Natural killer cell (primary cell): ENCODE measurements around the gene OLFML2B. TPM values are rescaled to one million over a fixed set of nuclear protein-coding genes. Genes with fewer than 3 reads are reported as not detected.

Experiments
- ATAC-seq, 3 donors: fragments of 150-1000 bp in 2 of 3; fragments of 200-7000 bp in 1 of 3; cut with Tn5 transposase; 1 replicate in 1 of 3; 2 replicates in 2 of 3; pipeline ENCODE4 v1.10.0; 2021; ENCODE audit warnings: mild to moderate bottlenecking in 2 of 3, moderate library complexity in 2 of 3
- DNase-seq, 2 donors: peaks; one replicate each; pipeline versions ENCODE4 v3.0.0 to v3.0.0-alpha.2; 2013 to 2021; ENCODE audit warnings: mixed read lengths in 1 of 2
- H3K27ac ChIP-seq: one replicate; pipeline ENCODE4 v1.5.1; 2013; ENCODE audit warnings: mild to moderate bottlenecking, low read length
- H3K27me3 ChIP-seq: one replicate; pipeline ENCODE4 v1.6.1; 2013; ENCODE audit warnings: low read length; ENCODE audit not compliant: control insufficient read depth, insufficient read depth
- H3K36me3 ChIP-seq: one replicate; pipeline ENCODE4 v1.6.1; 2013; ENCODE audit warnings: low read length; ENCODE audit not compliant: control insufficient read depth, insufficient read depth
- H3K4me1 ChIP-seq: one replicate; pipeline ENCODE4 v1.6.1; 2013; ENCODE audit warnings: low read length; ENCODE audit not compliant: control insufficient read depth, insufficient read depth
- H3K4me3 ChIP-seq: one replicate; pipeline ENCODE4 v1.5.1; 2013; ENCODE audit warnings: low read length
- H3K9me3 ChIP-seq: one replicate; pipeline ENCODE4 v1.6.1; 2013; ENCODE audit warnings: low read length; ENCODE audit not compliant: control insufficient read depth, insufficient read depth
- H3K27ac Mint-ChIP-seq, 2 donors: one replicate each; pipeline ENCODE4 v1.8.0; 2022; ENCODE audit warnings: mild to moderate bottlenecking in 2 of 2, mixed read lengths in 2 of 2, moderate library complexity in 1 of 2
- H3K27me3 Mint-ChIP-seq, 2 donors: one replicate each; pipeline ENCODE4 v1.8.0; 2022; ENCODE audit warnings: low read depth in 2 of 2, mixed read lengths in 2 of 2
- H3K36me3 Mint-ChIP-seq: one replicate; pipeline ENCODE4 v1.8.0; 2022; ENCODE audit warnings: mixed read lengths
- H3K4me1 Mint-ChIP-seq, 2 donors: one replicate each; pipeline ENCODE4 v1.8.0; 2022; ENCODE audit warnings: mixed read lengths in 2 of 2
- H3K4me3 Mint-ChIP-seq: one replicate; pipeline ENCODE4 v1.8.0; 2022; ENCODE audit warnings: mild to moderate bottlenecking, moderate library complexity, mixed read lengths
- H3K9me3 Mint-ChIP-seq, 2 donors: one replicate each; pipeline ENCODE4 v1.8.0; 2022; ENCODE audit warnings: mixed read lengths in 2 of 2
- WGBS: methylation state at CpG from one replicate; pipeline ENCODE4 v1.1.7; 2013; ENCODE audit warnings: missing lambda C conversion rate; ENCODE audit not compliant: insufficient coverage; 5-methylcytosine and 5-hydroxymethylcytosine counted together
- intact Hi-C: fragments of 100-400 bp; cut with micrococcal nuclease; formaldehyde crosslinking; loops from one replicate; pipeline ENCODE4 v1.14.2; 2022
- total RNA-seq, 4 donors: library from RNA; stranded (reverse); fragments of 120-200 nt in 1 of 4; gene quantifications; one replicate each; pipeline versions ENCODE4 v1.2.3 to v1.2.4, GENCODE V29; 2013 to 2022
- TF ChIP-seq, protein P1 (sequence below): fragments of 200-600 bp; IDR thresholded peaks from one replicate; pipeline ENCODE4 v1.8.0; 2022; ENCODE audit warnings: antibody characterized with exemption

OLFML2B gene
- total RNA-seq, 3 donors from 2014 or later (not counting 1 experiment from before 2014, with no cell fraction given), result 0.33 TPM; not detected in 2

DNA sequence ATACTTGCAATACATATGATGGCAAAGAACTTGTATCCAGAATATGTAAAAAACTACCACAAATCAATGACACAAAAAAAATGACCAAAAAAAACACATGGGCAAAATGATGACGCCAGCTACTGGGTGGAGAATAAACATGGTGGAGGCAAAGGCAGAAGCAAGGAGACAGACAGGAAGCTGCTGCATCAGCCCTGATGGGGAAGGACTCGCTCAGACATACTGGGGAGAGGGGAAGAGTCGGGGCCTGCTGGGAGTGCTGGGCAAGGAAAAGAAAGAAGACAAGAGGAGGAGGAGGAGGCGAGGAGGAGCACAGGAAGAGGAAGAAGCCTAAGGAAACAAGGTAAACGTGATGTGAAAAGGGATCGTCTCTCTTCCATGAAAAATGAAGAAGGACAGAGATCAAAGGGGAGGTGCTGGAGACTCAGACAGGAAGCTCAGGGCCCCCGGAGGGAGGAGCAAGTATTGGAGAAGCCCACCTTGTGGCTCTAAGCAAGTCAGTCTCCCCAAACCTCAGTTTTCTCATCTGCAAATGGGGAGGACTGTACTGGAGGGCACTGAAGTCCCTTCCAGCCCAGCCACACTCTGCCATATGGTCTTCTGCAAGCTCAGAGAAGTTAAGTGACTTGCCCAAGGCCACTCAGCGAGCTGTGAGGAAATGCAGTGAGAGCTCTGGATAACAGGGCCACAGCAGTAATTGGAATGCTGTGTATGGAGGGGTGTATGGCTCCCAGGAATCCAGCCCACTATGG lies 24.2 kb downstream of the OLFML2B start:
- no peak for DNase-seq
- Histone ChIP-seq H3K27ac (no peak overlapping the region), H3K36me3 (no peaks in the 10 kb centered on the region), H3K27me3 (no peaks in the 10 kb centered on the region), H3K4me1 (no peaks in the 10 kb centered on the region), H3K4me3 (no peak overlapping the region), H3K9me3 (no peaks in the 10 kb centered on the region)
- no peak overlapping the region for H3K27ac Mint-ChIP-seq
- no peaks in the 10 kb centered on the region for H3K9me3 Mint-ChIP-seq
- ATAC-seq, result no peak
- no peaks in the 10 kb centered on the region for H3K4me1 Mint-ChIP-seq
- no peaks in the 10 kb centered on the region for H3K36me3 Mint-ChIP-seq
- no peak overlapping the region for H3K4me3 Mint-ChIP-seq
- 78% methylated on average over 8 of the region's 8 CpGs for WGBS
- intact Hi-C loops, result no loop called here
- TF ChIP-seq, protein P1, sequence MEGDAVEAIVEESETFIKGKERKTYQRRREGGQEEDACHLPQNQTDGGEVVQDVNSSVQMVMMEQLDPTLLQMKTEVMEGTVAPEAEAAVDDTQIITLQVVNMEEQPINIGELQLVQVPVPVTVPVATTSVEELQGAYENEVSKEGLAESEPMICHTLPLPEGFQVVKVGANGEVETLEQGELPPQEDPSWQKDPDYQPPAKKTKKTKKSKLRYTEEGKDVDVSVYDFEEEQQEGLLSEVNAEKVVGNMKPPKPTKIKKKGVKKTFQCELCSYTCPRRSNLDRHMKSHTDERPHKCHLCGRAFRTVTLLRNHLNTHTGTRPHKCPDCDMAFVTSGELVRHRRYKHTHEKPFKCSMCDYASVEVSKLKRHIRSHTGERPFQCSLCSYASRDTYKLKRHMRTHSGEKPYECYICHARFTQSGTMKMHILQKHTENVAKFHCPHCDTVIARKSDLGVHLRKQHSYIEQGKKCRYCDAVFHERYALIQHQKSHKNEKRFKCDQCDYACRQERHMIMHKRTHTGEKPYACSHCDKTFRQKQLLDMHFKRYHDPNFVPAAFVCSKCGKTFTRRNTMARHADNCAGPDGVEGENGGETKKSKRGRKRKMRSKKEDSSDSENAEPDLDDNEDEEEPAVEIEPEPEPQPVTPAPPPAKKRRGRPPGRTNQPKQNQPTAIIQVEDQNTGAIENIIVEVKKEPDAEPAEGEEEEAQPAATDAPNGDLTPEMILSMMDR, result no peak
- H3K27me3 Mint-ChIP-seq, result peaks cover 8 to 11% of the 10 kb centered on the region in 2 donors

DNA sequence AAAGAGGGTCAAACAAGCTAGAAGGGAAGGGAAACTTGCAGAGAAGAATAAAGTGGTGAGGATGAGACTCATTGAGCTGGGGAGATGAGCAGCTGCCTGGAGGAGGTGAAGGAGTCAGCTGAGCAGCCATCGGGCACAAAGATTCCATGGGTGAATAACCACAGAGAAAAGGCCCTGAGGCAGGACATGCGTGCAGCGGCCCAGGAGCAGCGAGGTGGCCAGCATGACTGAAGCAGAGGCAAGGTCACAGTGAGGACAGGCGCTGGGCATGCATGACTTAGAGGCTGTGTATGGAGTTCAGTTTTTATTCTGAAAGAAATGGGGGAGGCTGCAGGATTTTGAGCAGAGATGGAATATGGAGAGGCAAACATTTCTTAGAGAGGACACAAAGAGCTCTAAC lies 24.9 kb downstream of the OLFML2B start:
- Histone ChIP-seq H3K27me3 (no peaks in the 10 kb centered on the region), H3K4me3 (no peak overlapping the region), H3K27ac (no peak overlapping the region), H3K36me3 (no peaks in the 10 kb centered on the region), H3K9me3 (no peaks in the 10 kb centered on the region), H3K4me1 (no peaks in the 10 kb centered on the region)
- DNase-seq (no peak), ATAC-seq (no peak)
- TF ChIP-seq, protein P1, result no peak
- Mint-ChIP-seq H3K27ac (no peak overlapping the region), H3K4me1 (no peaks in the 10 kb centered on the region), H3K36me3 (no peaks in the 10 kb centered on the region), H3K9me3 (no peaks in the 10 kb centered on the region), H3K4me3 (no peak overlapping the region), H3K27me3 (peaks cover 7 to 8% of the 10 kb centered on the region in 2 donors)
- WGBS, result 93% methylated on average over 5 of the region's 5 CpGs
- intact Hi-C loops, result no loop called here

DNA sequence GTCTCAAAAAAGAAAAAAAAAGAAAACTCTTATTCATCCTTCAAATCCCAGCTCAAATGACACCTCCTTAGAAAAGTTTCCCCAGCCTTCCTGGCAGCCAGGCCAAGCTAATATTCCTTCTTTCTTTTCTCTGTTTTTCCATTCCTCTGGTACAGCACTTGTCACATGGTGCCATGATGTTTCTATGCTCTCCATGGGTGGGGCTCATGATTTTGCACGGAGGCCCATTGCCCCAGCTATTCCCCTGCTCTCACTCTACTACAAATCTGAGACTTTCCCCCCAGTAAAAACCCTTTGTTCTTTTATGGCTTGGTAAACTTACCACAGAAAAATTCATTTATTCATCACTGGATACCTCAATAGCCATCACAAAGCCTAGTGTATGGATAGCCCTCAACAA lies 26.5 kb downstream of the OLFML2B start:
- H3K9me3 Mint-ChIP-seq, result no peaks in the 10 kb centered on the region
- H3K27ac Mint-ChIP-seq, result no peak overlapping the region
- ATAC-seq (no peak), DNase-seq (no peak)
- TF ChIP-seq, protein P1, result no peak
- no peaks in the 10 kb centered on the region for H3K36me3 Mint-ChIP-seq
- H3K9me3 ChIP-seq, result no peaks in the 10 kb centered on the region
- H3K4me1 ChIP-seq, result no peaks in the 10 kb centered on the region
- 88% methylated on average over 1 of the region's 1 CpG for WGBS
- H3K27me3 ChIP-seq, result no peaks in the 10 kb centered on the region
- intact Hi-C loops, result no loop called here
- no peak overlapping the region for H3K4me3 ChIP-seq
- no peak overlapping the region for H3K27ac ChIP-seq
- H3K4me1 Mint-ChIP-seq, result no peaks in the 10 kb centered on the region
- H3K27me3 Mint-ChIP-seq, result peaks cover 6 to 14% of the 10 kb centered on the region in 2 donors
- H3K4me3 Mint-ChIP-seq, result no peak overlapping the region
- H3K36me3 ChIP-seq, result no peaks in the 10 kb centered on the region

DNA sequence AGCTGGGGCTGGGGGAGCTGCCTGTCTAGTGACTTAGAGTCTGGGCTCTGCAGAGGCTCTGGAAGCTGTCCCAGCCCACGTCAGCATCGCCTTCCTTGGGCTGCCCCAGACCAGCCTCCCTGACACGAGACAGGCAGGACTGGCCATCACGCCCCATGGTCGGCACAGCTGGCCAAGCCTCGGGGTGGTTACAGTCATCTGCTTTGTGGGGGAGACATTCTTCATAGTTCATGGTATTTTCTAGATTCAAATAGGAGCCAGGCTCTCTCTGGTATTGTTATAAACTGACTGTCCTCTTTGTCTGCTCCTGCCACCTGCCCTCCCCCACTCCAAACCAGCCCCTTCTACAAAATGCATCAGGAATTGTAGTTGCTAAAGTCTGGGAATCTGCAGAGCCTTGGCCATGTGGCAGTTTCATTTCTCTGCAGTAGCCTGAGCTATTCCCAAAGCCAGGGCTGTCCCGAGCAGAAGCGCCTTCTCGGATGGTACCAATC lies 29.4 kb downstream of the OLFML2B start:
- DNase-seq, result no peak
- intact Hi-C loops, result no loop called here
- Mint-ChIP-seq H3K36me3 (no peaks in the 10 kb centered on the region), H3K9me3 (no peaks in the 10 kb centered on the region), H3K4me1 (no peaks in the 10 kb centered on the region), H3K4me3 (no peak overlapping the region), H3K27ac (no peak overlapping the region), H3K27me3 (peaks cover 6 to 22% of the 10 kb centered on the region in 2 donors)
- Histone ChIP-seq H3K9me3 (no peaks in the 10 kb centered on the region), H3K4me3 (no peak overlapping the region), H3K27me3 (no peaks in the 10 kb centered on the region), H3K36me3 (no peaks in the 10 kb centered on the region), H3K4me1 (no peaks in the 10 kb centered on the region), H3K27ac (no peak overlapping the region)
- no peak for ATAC-seq
- TF ChIP-seq, protein P1, result no peak
- 88% methylated on average over 8 of the region's 9 CpGs for WGBS
